Mucosa of descending colon (tissue), 3 donors: ENCODE measurements around the gene CASK. TPM values are rescaled to one million over a fixed set of nuclear protein-coding genes. Genes with fewer than 3 reads are reported as not detected.

Source experiments
- ATAC-seq: fragments of 200-7000 bp; cut with Tn5 transposase; one replicate; pipeline ENCODE4 v1.9.1; 2020; ENCODE audit warnings: mild to moderate bottlenecking, moderate library complexity
- DNase-seq, 3 donors: peaks; one replicate each; pipeline ENCODE4 v3.0.0-alpha.2; 2020
- H3K36me3 ChIP-seq: fragments of 200-600 bp; one replicate; pipeline ENCODE4 v1.8.0; 2021; ENCODE audit warnings: low read depth, mild to moderate bottlenecking
- H3K4me1 ChIP-seq: fragments of 200-600 bp; one replicate; pipeline ENCODE4 v1.8.0; 2021; ENCODE audit warnings: low read depth, mild to moderate bottlenecking
- H3K4me3 ChIP-seq: fragments of 200-600 bp; one replicate; pipeline ENCODE4 v1.8.0; 2021; ENCODE audit warnings: mild to moderate bottlenecking
- H3K9me3 ChIP-seq: fragments of 200-600 bp; one replicate; pipeline ENCODE4 v1.8.0; 2021; ENCODE audit warnings: mild to moderate bottlenecking
- intact Hi-C, 2 donors: fragments of 100-400 bp; cut with DNase I in 1 of 2; cut with micrococcal nuclease in 1 of 2; formaldehyde crosslinking; loops; one replicate each; pipeline versions ENCODE4 v1.11.0 to v1.11.1; 2022; cut with DNase I, micrococcal nuclease
- total RNA-seq, 3 donors: library from RNA; stranded (reverse); fragmentation: NEBNext Ultra II Directional in 2 of 3; extraction: Animal tissue kit (Norgen Biotek cat#: 25700) in 2 of 3; gene quantifications; one replicate each; pipeline versions ENCODE4 v1.2.1 to v1.2.4, GENCODE V29; 2021 to 2023
- TF ChIP-seq, protein P1 (sequence below): fragments of 200-600 bp; IDR thresholded peaks from one replicate; pipeline ENCODE4 v1.8.0; 2022; ENCODE audit warnings: antibody characterized with exemption, mild to moderate bottlenecking
- donor health status: DM: no; HTN: no; CAD: no; lungs with moderate emphysema.
- donor health status: DM: no; HTN: no; CAD: no.
- donor health status: DM: no; HTN: yes; CAD: no.

CASK gene
- total RNA-seq, 3 donors from 2014 or later = 50.6 to 108 (median 83.3) TPM

- TF ChIP-seq, protein P1, sequence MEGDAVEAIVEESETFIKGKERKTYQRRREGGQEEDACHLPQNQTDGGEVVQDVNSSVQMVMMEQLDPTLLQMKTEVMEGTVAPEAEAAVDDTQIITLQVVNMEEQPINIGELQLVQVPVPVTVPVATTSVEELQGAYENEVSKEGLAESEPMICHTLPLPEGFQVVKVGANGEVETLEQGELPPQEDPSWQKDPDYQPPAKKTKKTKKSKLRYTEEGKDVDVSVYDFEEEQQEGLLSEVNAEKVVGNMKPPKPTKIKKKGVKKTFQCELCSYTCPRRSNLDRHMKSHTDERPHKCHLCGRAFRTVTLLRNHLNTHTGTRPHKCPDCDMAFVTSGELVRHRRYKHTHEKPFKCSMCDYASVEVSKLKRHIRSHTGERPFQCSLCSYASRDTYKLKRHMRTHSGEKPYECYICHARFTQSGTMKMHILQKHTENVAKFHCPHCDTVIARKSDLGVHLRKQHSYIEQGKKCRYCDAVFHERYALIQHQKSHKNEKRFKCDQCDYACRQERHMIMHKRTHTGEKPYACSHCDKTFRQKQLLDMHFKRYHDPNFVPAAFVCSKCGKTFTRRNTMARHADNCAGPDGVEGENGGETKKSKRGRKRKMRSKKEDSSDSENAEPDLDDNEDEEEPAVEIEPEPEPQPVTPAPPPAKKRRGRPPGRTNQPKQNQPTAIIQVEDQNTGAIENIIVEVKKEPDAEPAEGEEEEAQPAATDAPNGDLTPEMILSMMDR = no peak
- intact Hi-C loops = no loop called here
These were observed 323.8 kb downstream of the CASK start for GRCh38 chrX:41599507-41599906.

GRCh38 chrX:41596596-41596995, 326.8 kb downstream of the CASK start:
- H3K4me3 ChIP-seq = no peak overlapping the region
- intact Hi-C loops = no loop called here
- H3K36me3 ChIP-seq = no peaks in the 10 kb centered on the region
- DNase-seq (no peak), ATAC-seq (peak; percentile 60)
- no peaks in the 10 kb centered on the region for H3K9me3 ChIP-seq
- TF ChIP-seq, protein P1 = no peak
- H3K4me1 ChIP-seq = no peaks in the 10 kb centered on the region

More at GRCh38 chrX:41599507-41599906, 323.8 kb downstream of the CASK start:
- Histone ChIP-seq H3K4me1 (no peaks in the 10 kb centered on the region), H3K4me3 (no peak overlapping the region), H3K36me3 (no peaks in the 10 kb centered on the region), H3K9me3 (no peaks in the 10 kb centered on the region)
- no peak for ATAC-seq
- DNase-seq = no peak

GRCh38 chrX:41594634-41595033, 328.7 kb downstream of the CASK start:
- Histone ChIP-seq H3K4me3 (no peak overlapping the region), H3K4me1 (no peaks in the 10 kb centered on the region), H3K9me3 (no peaks in the 10 kb centered on the region), H3K36me3 (no peaks in the 10 kb centered on the region)
- DNase-seq (no peak), ATAC-seq (peak; percentile 22)
- TF ChIP-seq, protein P1 = no peak
- intact Hi-C loops = no loop called here

- TF ChIP-seq, protein P1 = no peak
- no peaks in the 10 kb centered on the region for H3K4me1 ChIP-seq
- H3K4me3 ChIP-seq = no peak overlapping the region
- intact Hi-C loops = no loop called here
- no peaks in the 10 kb centered on the region for H3K36me3 ChIP-seq
- H3K9me3 ChIP-seq = no peaks in the 10 kb centered on the region
- ATAC-seq (no peak), DNase-seq (no peak)
These were observed 331.4 kb downstream of the CASK start for GRCh38 chrX:41591906-41592305.

- TF ChIP-seq, protein P1 = no peak
- intact Hi-C loops = no loop called here
- DNase-seq (no peak), ATAC-seq (no peak)
- H3K4me1 ChIP-seq = no peaks in the 10 kb centered on the region
- H3K36me3 ChIP-seq = no peaks in the 10 kb centered on the region
- no peak overlapping the region for H3K4me3 ChIP-seq
- no peaks in the 10 kb centered on the region for H3K9me3 ChIP-seq
These were observed 332.7 kb downstream of the CASK start for GRCh38 chrX:41590641-41591040.
